IMR-90 (cell line): ENCODE measurements around the gene MFSD6. TPM values are rescaled to one million over a fixed set of nuclear protein-coding genes. Genes with fewer than 3 reads are reported as not detected.

Experiments
- ATAC-seq: fragments of 200-7000 bp; cut with Tn5 transposase; 2 replicates; pipeline ENCODE4 v1.9.1; 2020; ENCODE audit warnings: low read depth, mild to moderate bottlenecking, moderate library complexity
- BruUV-seq: library from RNA; stranded (reverse); fragments of 400-500 nt; replicated peaks from 2 replicates; lab custom pipeline; 2021; lab: Mats Ljungman, UMichigan
- CTCF ChIA-PET: fragments of 300-600 bp; formaldehyde crosslinking; extraction: SDS; loops from one replicate; lab custom pipeline; 2021; ENCODE audit warnings: antibody characterized with exemption; lab: Yijun Ruan, JAX
- POLR2A ChIA-PET: fragments of 300-600 bp; sonication (Branson Sonifier 250); formaldehyde crosslinking; loops from one replicate; lab custom pipeline; 2022; ENCODE audit warnings: antibody characterized with exemption; ENCODE audit not compliant: unreplicated experiment; lab: Charles Lee
- DNase-seq: peaks from one replicate; pipeline ENCODE4 v3.0.0; 2013
- H2AFZ ChIP-seq: replicated peaks from 2 replicates; pipeline ENCODE3; 2013; ENCODE audit warnings: low read length, mild to moderate bottlenecking; ENCODE audit not compliant: poor library complexity
- H2AK5ac ChIP-seq: 2 replicates; pipeline ENCODE4 v1.6.1; 2013; ENCODE audit warnings: low read depth, low read length, inconsistent platforms
- H2AK9ac ChIP-seq: replicated peaks from 2 replicates; pipeline ENCODE3; 2013; ENCODE audit warnings: mild to moderate bottlenecking, low read depth, low read length, moderate library complexity; ENCODE audit not compliant: poor library complexity
- H2BK120ac ChIP-seq: 2 replicates; pipeline ENCODE4 v1.6.1; 2013; ENCODE audit warnings: low read depth, low read length, inconsistent platforms
- H2BK15ac ChIP-seq: 3 replicates; pipeline ENCODE4 v1.6.1; 2013; ENCODE audit warnings: low read depth, low read length, inconsistent platforms
- H2BK20ac ChIP-seq: 2 replicates; pipeline ENCODE4 v1.6.1; 2013; ENCODE audit warnings: low read depth, mild to moderate bottlenecking, inconsistent platforms, low read length, moderate library complexity
- H2BK5ac ChIP-seq: 2 replicates; pipeline ENCODE4 v1.6.1; 2013; ENCODE audit warnings: mild to moderate bottlenecking, low read depth, low read length, inconsistent platforms; ENCODE audit not compliant: poor library complexity, severe bottlenecking
- H3K14ac ChIP-seq: replicated peaks from 2 replicates; pipeline ENCODE4 v1.6.1; 2013; ENCODE audit warnings: low read depth, low read length, inconsistent platforms
- H3K18ac ChIP-seq: 2 replicates; pipeline ENCODE4 v1.6.1; 2013; ENCODE audit warnings: low read depth, low read length, control low read depth
- H3K23ac ChIP-seq: 2 replicates; pipeline ENCODE4 v1.6.1; 2013; ENCODE audit warnings: low read depth, low read length, inconsistent platforms
- H3K27ac ChIP-seq: 2 replicates; pipeline ENCODE4 v1.5.1; 2013; ENCODE audit warnings: mild to moderate bottlenecking, control low read depth, low read length; ENCODE audit not compliant: insufficient read depth
- H3K27me3 ChIP-seq: 2 replicates; pipeline ENCODE4 v1.6.1; 2013; ENCODE audit warnings: low read length; ENCODE audit not compliant: control insufficient read depth, insufficient read depth
- H3K36me3 ChIP-seq: 2 replicates; pipeline ENCODE4 v1.6.1; 2013; ENCODE audit warnings: low read length, mixed read lengths; ENCODE audit not compliant: control insufficient read depth, insufficient read depth
- H3K4ac ChIP-seq: 2 replicates; pipeline ENCODE4 v1.6.1; 2013; ENCODE audit warnings: low read depth, low read length, inconsistent platforms
- H3K4me1 ChIP-seq: 2 replicates; pipeline ENCODE4 v1.6.1; 2013; ENCODE audit warnings: low read length, mixed read lengths; ENCODE audit not compliant: control insufficient read depth, insufficient read depth
- H3K4me2 ChIP-seq: 2 replicates; pipeline ENCODE4 v1.6.1; 2013; ENCODE audit warnings: low read depth, mild to moderate bottlenecking, control low read depth, low read length, moderate library complexity
- H3K4me3 ChIP-seq: 2 replicates; pipeline ENCODE4 v1.5.1; 2013; ENCODE audit warnings: low read depth, mild to moderate bottlenecking, control low read depth, low read length, moderate library complexity; ENCODE audit not compliant: insufficient read depth
- H3K56ac ChIP-seq: 2 replicates; pipeline ENCODE4 v1.6.1; 2013; ENCODE audit warnings: low read length, inconsistent platforms; ENCODE audit not compliant: insufficient read depth; ENCODE audit errors: extremely low read depth
- H3K79me1 ChIP-seq, 2 experiments: 2 replicates each; pipeline ENCODE4 v1.6.1; 2013; ENCODE audit warnings: low read length in 2 of 2, inconsistent platforms in 1 of 2, low read depth in 1 of 2
- H3K9ac ChIP-seq: 2 replicates; pipeline ENCODE4 v1.6.1; 2013; ENCODE audit warnings: low read depth, low read length, control low read depth
- H3K9me1 ChIP-seq: 2 replicates; pipeline ENCODE4 v1.6.1; 2013; ENCODE audit warnings: low read length, inconsistent platforms; ENCODE audit not compliant: insufficient read depth
- H3K9me3 ChIP-seq: 2 replicates; pipeline ENCODE4 v1.6.1; 2013; ENCODE audit warnings: low read length; ENCODE audit not compliant: control insufficient read depth, insufficient read depth
- H4K20me1 ChIP-seq: 2 replicates; pipeline ENCODE4 v1.6.1; 2013; ENCODE audit warnings: low read length, inconsistent platforms; ENCODE audit not compliant: insufficient read depth
- H4K5ac ChIP-seq: 2 replicates; pipeline ENCODE4 v1.6.1; 2013; ENCODE audit warnings: mild to moderate bottlenecking, low read depth, low read length, control low read depth
- H4K8ac ChIP-seq, 2 experiments: 2 replicates each; pipeline ENCODE4 v1.6.1; 2013; ENCODE audit warnings: low read depth in 2 of 2, low read length in 2 of 2, control low read depth in 1 of 2, inconsistent platforms in 1 of 2
- H4K91ac ChIP-seq: 2 replicates; pipeline ENCODE4 v1.6.1; 2013; ENCODE audit warnings: low read depth, low read length, inconsistent platforms; ENCODE audit not compliant: insufficient read depth
- FOS ChIP-seq: fragments of 150-350 bp; IDR thresholded peaks from 2 replicates; pipeline ENCODE4 v1.6.1; 2016; ENCODE audit warnings: low read depth, low read length
- MAFK ChIP-seq: IDR thresholded peaks from 2 replicates; pipeline ENCODE4 v1.6.1; 2012; ENCODE audit warnings: low read depth, low read length, improper control_type of control experiment
- MAZ ChIP-seq: IDR thresholded peaks from 2 replicates; pipeline ENCODE4 v1.6.1; 2012; ENCODE audit warnings: low read depth, mild to moderate bottlenecking, low read length, improper control_type of control experiment, moderate library complexity, borderline replicate concordance
- RCOR1 ChIP-seq: IDR thresholded peaks from 2 replicates; pipeline ENCODE4 v1.6.1; 2012; ENCODE audit warnings: mild to moderate bottlenecking, low read length, improper control_type of control experiment; ENCODE audit not compliant: insufficient replicate concordance
- USF2 ChIP-seq: fragments of 150-350 bp; IDR thresholded peaks from 2 replicates; pipeline ENCODE4 v1.6.1; 2017; ENCODE audit warnings: mild to moderate bottlenecking, antibody characterized with exemption, low read length, low read depth
- WGBS, 2 experiments: methylation state at CpG; one replicate each; pipeline versions ENCODE4 v1.1.5 to v1.1.7; 2013; ENCODE audit warnings: missing lambda C conversion rate in 2 of 2; ENCODE audit not compliant: insufficient read length in 1 of 2; ENCODE audit errors: extremely low coverage in 2 of 2; 5-methylcytosine and 5-hydroxymethylcytosine counted together
- dilution Hi-C: fragments of 300-500 bp; cut with HindIII; formaldehyde crosslinking; loops from one replicate; pipeline ENCODE4 v1.14.3; 2018; ENCODE audit warnings: low sequenced_read_pairs; ENCODE audit not compliant: unreplicated experiment
- in situ Hi-C: fragments of 300-500 bp; cut with MboI; formaldehyde crosslinking; loops from 3 replicates; pipeline ENCODE4 v1.14.3; 2019; ENCODE audit warnings: low sequenced_read_pairs, inconsistent platforms, mixed read lengths
- intact Hi-C: fragments of 100-400 bp; cut with micrococcal nuclease; formaldehyde crosslinking; loops from 2 replicates; pipeline ENCODE4 v1.10.0; 2022
- polyA plus RNA-seq, 3 experiments: library from polyadenylated mRNA; depleted of rRNA; stranded (reverse); fragments of >200 nt; gene quantifications; 2 replicates each; pipeline ENCODE4 v1.2.3, GENCODE V29; 2012; ENCODE audit warnings: low replicate concordance in 1 of 3
- total RNA-seq: library from RNA; depleted of rRNA; stranded (reverse); fragments of >200 nt; gene quantifications from 2 replicates; pipeline ENCODE4 v1.2.3, GENCODE V29; 2012
- TF ChIP-seq, protein P1 (sequence below): conservative IDR thresholded peaks from 2 replicates; pipeline ENCODE4 v1.5.1; 2012; ENCODE audit warnings: mild to moderate bottlenecking, low read depth, low read length, improper control_type of control experiment

Gene MFSD6
- total and polyA plus RNA-seq, 2 of the 4 experiments (the other 2 are of a cell fraction): 4.2 to 7.7 TPM

DNA sequence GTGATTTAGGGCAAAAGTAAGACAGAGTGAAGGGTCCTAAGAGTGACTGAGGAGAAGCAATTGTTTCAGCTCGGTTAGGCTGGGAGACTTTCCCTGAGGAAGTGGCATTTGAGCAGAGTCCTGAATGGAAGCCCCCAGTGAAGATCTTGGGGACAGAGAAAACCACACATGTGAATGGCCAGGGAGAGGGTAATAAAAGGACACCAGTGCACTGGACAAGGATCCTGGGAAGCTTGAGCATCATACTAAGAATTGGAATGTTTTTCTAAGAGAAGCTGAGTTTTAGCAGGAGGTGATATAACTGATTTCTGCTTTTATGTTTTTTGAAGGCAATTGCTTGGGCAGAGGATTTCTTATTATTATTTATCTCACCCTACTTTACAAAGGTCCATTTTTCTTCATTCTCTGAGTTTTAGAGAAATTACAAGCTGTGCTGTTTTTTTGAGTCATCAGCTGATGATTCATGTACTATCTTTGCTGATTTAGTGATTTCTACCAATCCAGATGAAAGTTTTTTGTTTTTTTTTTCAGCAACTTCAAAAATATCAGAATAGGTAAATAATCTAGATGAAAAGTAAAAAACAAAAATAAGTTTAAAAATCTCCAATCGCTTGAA is 43.5 kb downstream of the MFSD6 start:
- peak; percentile 42; the same call in 1 of the 2 replicates for ATAC-seq
- Histone ChIP-seq H2BK5ac (no peak overlapping the region), H3K14ac (no peak overlapping the region), H3K9me3 (no peaks in the 10 kb centered on the region), H3K4ac (no peak overlapping the region), H3K56ac (no peak overlapping the region), H3K27ac (no peak overlapping the region), H2BK20ac (no peak overlapping the region), H2AK5ac (no peak overlapping the region), H3K27me3 (no peaks in the 10 kb centered on the region), H3K4me3 (no peak overlapping the region), H4K91ac (no peak overlapping the region), H3K36me3 (no peaks in the 10 kb centered on the region), H3K9me1 (no peaks in the 10 kb centered on the region), H4K8ac (no peak overlapping the region), H3K18ac (no peak overlapping the region), H3K4me2 (no peak overlapping the region), H4K5ac (no peak overlapping the region), H2BK15ac (no peak overlapping the region), H3K4me1 (peaks cover 4% of the 10 kb centered on the region), H4K20me1 (no peaks in the 10 kb centered on the region), H3K9ac (no peak overlapping the region), H2BK120ac (no peak overlapping the region), H3K23ac (no peak overlapping the region), H2AFZ (no peak overlapping the region), H3K79me1 (no peaks in the 10 kb centered on the region), H2AK9ac (no peak overlapping the region)
- POLR2A ChIA-PET: no interaction called here
- in situ Hi-C loops (no loop called here), dilution Hi-C loops (no loop called here), intact Hi-C loops (no loop called here)
- CTCF ChIA-PET: interaction anchor here (0.9 kb wide), 1 partner anchor 27 kb away, joined by 3 read pairs; no protein-coding TSS in a partner anchor
- DNase-seq: peak; percentile 53
- WGBS, 2 experiments: 67% methylated on average over 1 of the region's 2 CpGs; no CpG with 5 or more reads in 1 of the 2 experiments
- no TSS peak for BruUV-seq
- no peak for TF ChIP-seq MAZ
- no peak for TF ChIP-seq USF2
- peak; percentile 87 for TF ChIP-seq MAFK
- TF ChIP-seq RCOR1: no peak
- TF ChIP-seq FOS: peak; percentile 24; the same call in 1 of the 2 replicates
- TF ChIP-seq, protein P1, sequence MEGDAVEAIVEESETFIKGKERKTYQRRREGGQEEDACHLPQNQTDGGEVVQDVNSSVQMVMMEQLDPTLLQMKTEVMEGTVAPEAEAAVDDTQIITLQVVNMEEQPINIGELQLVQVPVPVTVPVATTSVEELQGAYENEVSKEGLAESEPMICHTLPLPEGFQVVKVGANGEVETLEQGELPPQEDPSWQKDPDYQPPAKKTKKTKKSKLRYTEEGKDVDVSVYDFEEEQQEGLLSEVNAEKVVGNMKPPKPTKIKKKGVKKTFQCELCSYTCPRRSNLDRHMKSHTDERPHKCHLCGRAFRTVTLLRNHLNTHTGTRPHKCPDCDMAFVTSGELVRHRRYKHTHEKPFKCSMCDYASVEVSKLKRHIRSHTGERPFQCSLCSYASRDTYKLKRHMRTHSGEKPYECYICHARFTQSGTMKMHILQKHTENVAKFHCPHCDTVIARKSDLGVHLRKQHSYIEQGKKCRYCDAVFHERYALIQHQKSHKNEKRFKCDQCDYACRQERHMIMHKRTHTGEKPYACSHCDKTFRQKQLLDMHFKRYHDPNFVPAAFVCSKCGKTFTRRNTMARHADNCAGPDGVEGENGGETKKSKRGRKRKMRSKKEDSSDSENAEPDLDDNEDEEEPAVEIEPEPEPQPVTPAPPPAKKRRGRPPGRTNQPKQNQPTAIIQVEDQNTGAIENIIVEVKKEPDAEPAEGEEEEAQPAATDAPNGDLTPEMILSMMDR: no peak
